Peyer's patch (tissue), 4 donors: ENCODE data around the gene LRRC15. TPM values are rescaled to one million over a fixed set of nuclear protein-coding genes. Genes with fewer than 3 reads are reported as not detected.

Experiments
- DNase-seq, 3 donors: peaks; one replicate each; pipeline ENCODE4 v3.0.0-alpha.2; 2017 to 2019
- H3K27ac ChIP-seq, 4 donors: fragments of 200-600 bp; sonication (generic); one replicate each; pipeline ENCODE4 v1.5.1; 2016 to 2019
- H3K27me3 ChIP-seq, 2 donors: fragments of 200-600 bp; sonication (generic); one replicate each; pipeline ENCODE4 v1.5.1; 2019
- H3K36me3 ChIP-seq, 3 donors: fragments of 200-600 bp; sonication (generic); one replicate each; pipeline ENCODE4 v1.5.1; 2016 to 2019
- H3K4me1 ChIP-seq, 4 donors: fragments of 200-600 bp; sonication (generic); one replicate each; pipeline ENCODE4 v1.5.1; 2016 to 2019
- H3K4me3 ChIP-seq, 4 donors: fragments of 200-600 bp; sonication (generic); 1 replicate in 3 of 4; 2 replicates in 1 of 4; pipeline ENCODE4 v1.5.1; 2016 to 2019; ENCODE audit warnings: mild to moderate bottlenecking in 1 of 4
- H3K9me3 ChIP-seq, 4 donors: fragments of 200-600 bp; sonication (generic); one replicate each; pipeline ENCODE4 v1.5.1; 2016 to 2019; ENCODE audit warnings: mild to moderate bottlenecking in 1 of 4
- CTCF ChIP-seq, 6 experiments: fragments of 450-650 bp in 4 of 6; fragments of 200-600 bp in 2 of 6; sonication (generic) in 1 of 6; IDR thresholded peaks; one replicate each; pipeline ENCODE4 v1.5.1; 2017 to 2019; ENCODE audit warnings: antibody characterized with exemption in 6 of 6, mild to moderate bottlenecking in 3 of 6, moderate library complexity in 1 of 6
- POLR2A ChIP-seq, 2 donors: fragments of 450-650 bp; IDR thresholded peaks; one replicate each; pipeline ENCODE4 v1.5.1; 2017; ENCODE audit warnings: antibody characterized with exemption in 2 of 2, mild to moderate bottlenecking in 2 of 2, moderate library complexity in 2 of 2
- total RNA-seq, 4 donors: library from RNA; depleted of rRNA; stranded (reverse); fragments of >200 nt; gene quantifications; one replicate each; pipeline ENCODE4 v1.1.0, GENCODE V29; 2016

Gene LRRC15
- total RNA-seq, 4 donors from 2014 or later: 0.28 TPM; not detected in 3

DNA sequence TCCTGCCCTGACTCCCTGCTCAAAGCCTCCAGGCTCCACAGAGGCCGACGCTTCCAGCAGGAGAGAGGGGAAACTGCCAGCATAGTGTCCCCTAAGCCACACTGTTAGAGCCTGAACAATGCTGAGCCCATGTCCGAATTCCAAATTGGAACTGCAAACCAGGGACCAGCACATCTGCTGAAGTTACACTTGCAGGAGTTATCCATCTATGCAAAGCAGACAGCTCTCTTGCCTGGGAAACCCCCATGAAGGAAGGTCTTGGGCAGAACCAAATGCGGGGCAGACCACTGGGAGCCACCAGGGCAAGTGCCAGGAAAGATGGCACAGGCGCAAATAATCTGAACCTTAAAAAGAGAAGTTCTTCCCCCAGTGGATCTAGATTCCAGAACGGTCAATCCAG is 625 bp downstream of the LRRC15 start:
- no peaks in the 10 kb centered on the region for H3K27me3 ChIP-seq
- no peaks in the 10 kb centered on the region for H3K36me3 ChIP-seq
- no peak for DNase-seq
- H3K4me1 ChIP-seq: no peaks in the 10 kb centered on the region
- H3K27ac ChIP-seq: no peak overlapping the region
- no peak overlapping the region for H3K4me3 ChIP-seq
- TF ChIP-seq CTCF (IDR thresholded peaks at IDR 0.05) (no peak), POLR2A (IDR thresholded peaks at IDR 0.05) (no peak)
- no peaks in the 10 kb centered on the region for H3K9me3 ChIP-seq

GRCh38 chr3:194367992-194368841 is 1.3 kb downstream of the LRRC15 start:
- H3K4me1 ChIP-seq: no peaks in the 10 kb centered on the region
- H3K9me3 ChIP-seq: no peaks in the 10 kb centered on the region
- H3K36me3 ChIP-seq: no peaks in the 10 kb centered on the region
- H3K4me3 ChIP-seq: no peak overlapping the region
- TF ChIP-seq POLR2A (IDR thresholded peaks at IDR 0.05) (no peak), CTCF (IDR thresholded peaks at IDR 0.05) (no peak)
- H3K27me3 ChIP-seq: no peaks in the 10 kb centered on the region
- H3K27ac ChIP-seq: no peak overlapping the region
- DNase-seq: no peak

DNA sequence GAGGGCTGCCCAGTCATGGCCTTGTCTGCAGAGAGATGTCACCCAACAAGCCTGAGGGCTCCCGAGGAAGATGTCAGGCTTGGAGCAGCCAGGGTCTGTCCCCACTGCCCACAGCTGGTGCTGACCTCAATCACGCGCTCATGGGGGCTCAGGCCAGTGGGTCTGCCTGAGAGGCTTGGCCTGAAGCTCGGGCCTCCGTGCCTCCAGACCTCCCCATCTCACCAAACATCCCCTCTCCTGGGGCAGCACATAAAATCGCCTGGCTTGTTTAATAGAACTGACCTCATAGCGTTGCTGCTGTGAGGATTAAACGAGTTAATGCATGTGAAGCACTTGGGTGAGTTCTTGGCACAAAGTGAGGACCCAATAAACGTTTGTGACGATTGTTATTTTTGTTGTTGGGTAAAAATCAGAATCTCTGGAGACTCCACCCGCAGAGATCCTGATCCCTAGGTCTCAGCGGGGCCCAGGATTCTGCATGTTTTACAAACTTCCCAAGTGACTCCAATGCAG is 3.5 kb downstream of the LRRC15 start:
- Histone ChIP-seq H3K9me3 (no peaks in the 10 kb centered on the region), H3K4me3 (no peak overlapping the region), H3K27ac (no peak overlapping the region), H3K27me3 (no peaks in the 10 kb centered on the region), H3K4me1 (no peaks in the 10 kb centered on the region), H3K36me3 (no peaks in the 10 kb centered on the region)
- TF ChIP-seq POLR2A (IDR thresholded peaks at IDR 0.05) (no peak), CTCF (IDR thresholded peaks at IDR 0.05) (no peak)
- DNase-seq: no peak

DNA sequence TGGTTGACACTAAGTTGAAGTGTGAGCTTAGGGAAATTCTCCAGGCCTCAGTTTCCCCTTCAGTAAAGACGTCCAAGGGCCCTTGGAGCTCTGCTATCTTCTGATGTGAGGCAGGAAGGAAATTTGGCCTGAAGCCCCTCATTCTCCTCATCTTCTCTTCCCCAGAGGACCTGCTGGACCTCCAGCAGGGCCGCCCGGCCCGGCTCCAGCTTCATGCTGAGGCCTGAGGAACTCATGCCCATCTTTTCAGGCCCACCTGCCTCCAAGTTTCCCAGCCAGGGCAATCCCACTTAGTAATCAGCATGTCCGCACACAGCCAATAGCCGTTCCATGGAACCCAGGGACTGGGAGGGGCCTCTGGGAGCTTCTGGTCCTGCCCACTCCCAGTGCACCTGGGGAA is 4.0 kb downstream of the LRRC15 start:
- H3K4me1 ChIP-seq: no peaks in the 10 kb centered on the region
- DNase-seq: no peak
- no peaks in the 10 kb centered on the region for H3K9me3 ChIP-seq
- no peak for TF ChIP-seq POLR2A (IDR thresholded peaks at IDR 0.05)
- TF ChIP-seq CTCF (IDR thresholded peaks at IDR 0.05): no peak
- H3K27ac ChIP-seq: no peak overlapping the region
- H3K4me3 ChIP-seq: no peak overlapping the region
- H3K36me3 ChIP-seq: no peaks in the 10 kb centered on the region
- no peaks in the 10 kb centered on the region for H3K27me3 ChIP-seq

DNA sequence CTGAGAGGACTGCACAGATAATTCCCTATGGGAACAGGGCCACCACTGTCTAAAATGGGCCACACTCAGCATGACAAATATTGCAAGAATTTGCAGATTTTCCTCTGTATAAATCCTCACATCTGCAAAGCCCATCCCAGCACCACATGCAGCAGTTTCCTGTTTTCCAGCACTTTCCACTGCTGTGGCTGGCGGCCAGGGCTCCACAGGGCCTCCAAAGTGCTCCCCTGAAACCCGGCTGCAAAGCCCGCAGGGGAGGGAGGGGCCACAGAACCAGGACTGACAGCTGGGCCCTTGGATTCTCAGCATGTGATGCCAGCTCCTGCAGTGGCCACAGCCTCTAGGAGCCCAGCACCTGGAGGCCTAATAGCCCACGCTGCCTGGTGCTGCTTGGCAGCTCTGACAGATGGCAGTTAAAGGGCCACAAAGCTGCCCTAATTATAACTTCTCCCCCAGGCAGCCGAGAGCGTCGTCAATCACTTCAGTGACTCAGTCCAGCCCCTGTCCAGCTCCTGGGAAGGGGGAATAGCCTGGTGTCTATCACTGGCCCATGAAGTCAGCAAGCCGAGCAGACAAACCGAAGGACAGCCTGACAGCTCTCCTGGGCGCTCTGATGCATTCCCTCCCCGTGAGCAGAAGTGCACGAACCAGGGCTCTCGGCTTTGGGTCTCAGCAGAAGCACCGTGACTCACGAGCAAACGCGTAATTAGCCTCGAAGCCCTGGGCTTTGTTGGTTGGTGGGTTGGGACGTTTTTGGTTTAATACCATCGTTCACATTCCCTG is 4.7 kb downstream of the LRRC15 start:
- TF ChIP-seq POLR2A (IDR thresholded peaks at IDR 0.05) (no peak), CTCF (IDR thresholded peaks at IDR 0.05) (no peak)
- no peak overlapping the region for H3K4me3 ChIP-seq
- H3K36me3 ChIP-seq: no peaks in the 10 kb centered on the region
- H3K4me1 ChIP-seq: no peaks in the 10 kb centered on the region
- no peak for DNase-seq
- no peaks in the 10 kb centered on the region for H3K27me3 ChIP-seq
- H3K9me3 ChIP-seq: no peaks in the 10 kb centered on the region
- no peak overlapping the region for H3K27ac ChIP-seq
